SK-N-SH (cell line): ENCODE measurements around the gene MAD1L1. TPM values are rescaled to one million over a fixed set of nuclear protein-coding genes. Genes with fewer than 3 reads are reported as not detected.

Experiments
- CTCF ChIA-PET: fragments of 300-600, 350-600 bp; formaldehyde crosslinking; extraction: SDS; loops from one replicate; lab custom pipeline; 2021; lab: Yijun Ruan, JAX
- POLR2A ChIA-PET: fragments of 350-600 bp; sonication (Branson Sonifier 250); formaldehyde crosslinking; extraction: SDS; loops from one replicate; lab custom pipeline; 2020; ENCODE audit warnings: antibody characterized with exemption, inconsistent platforms; lab: Yijun Ruan, JAX
- DNase-seq: peaks from one replicate; pipeline ENCODE4 v3.0.0; 2012
- H2AFZ ChIP-seq: fragments of 200-600 bp; sonication (generic); 2 replicates; pipeline ENCODE4 v1.8.1; 2016; ENCODE audit warnings: antibody characterized with exemption, mild to moderate bottlenecking, low read depth
- H3F3A ChIP-seq: fragments of 200-600 bp; sonication (generic); replicated peaks from 2 replicates; pipeline ENCODE3; 2016; ENCODE audit warnings: antibody characterized with exemption, mild to moderate bottlenecking; ENCODE audit not compliant: insufficient read depth
- H3K27ac ChIP-seq, 2 experiments: fragments of 200-500 bp in 1 of 2; fragments of 200-600 bp in 1 of 2; sonication (Bioruptor generic) in 1 of 2; sonication (generic), shearing (Covaris generic) in 1 of 2; 2 replicates each; pipeline versions ENCODE4 v1.5.1 to v1.6.1; 2014 to 2016; ENCODE audit warnings: low read depth in 2 of 2, inconsistent platforms in 1 of 2, low read length in 1 of 2, mild to moderate bottlenecking in 1 of 2, mixed read lengths in 1 of 2
- H3K27me3 ChIP-seq: fragments of 200-600 bp; sonication (generic), shearing (Covaris generic); 2 replicates; pipeline ENCODE4 v1.6.1; 2016; ENCODE audit warnings: mixed run types; ENCODE audit not compliant: insufficient read depth
- H3K36me3 ChIP-seq, 2 experiments: fragments of 200-500 bp in 1 of 2; fragments of 200-600 bp in 1 of 2; sonication (Bioruptor generic) in 1 of 2; sonication (generic) in 1 of 2; replicated peaks in 1 of 2; 2 replicates each; pipeline versions ENCODE3 to v1.5.1; 2014 to 2016; ENCODE audit warnings: low read length in 1 of 2, mild to moderate bottlenecking in 1 of 2; ENCODE audit not compliant: insufficient read depth in 2 of 2, control insufficient read depth in 1 of 2
- H3K4me1 ChIP-seq, 2 experiments: fragments of 200-500 bp in 1 of 2; fragments of 200-600 bp in 1 of 2; sonication (Bioruptor generic) in 1 of 2; sonication (generic), shearing (Covaris generic) in 1 of 2; 2 replicates each; pipeline versions ENCODE4 v1.5.1 to v1.6.1; 2014 to 2016; ENCODE audit warnings: low read depth in 1 of 2, low read length in 1 of 2, mixed run types in 1 of 2; ENCODE audit not compliant: insufficient read depth in 2 of 2, control insufficient read depth in 1 of 2
- H3K4me2 ChIP-seq: fragments of 200-600 bp; sonication (generic), shearing (Covaris generic); 2 replicates; pipeline ENCODE4 v1.6.1; 2017; ENCODE audit warnings: mixed run types
- H3K4me3 ChIP-seq, 2 experiments: fragments of 200-500 bp in 1 of 2; fragments of 200-600 bp in 1 of 2; sonication (Bioruptor generic) in 1 of 2; sonication (generic), shearing (Covaris generic) in 1 of 2; 2 replicates each; pipeline versions ENCODE4 v1.5.1 to v1.8.1; 2014 to 2016; ENCODE audit warnings: low read depth in 2 of 2, inconsistent platforms in 1 of 2, low read length in 1 of 2, mild to moderate bottlenecking in 1 of 2, mixed read lengths in 1 of 2, moderate library complexity in 1 of 2
- H3K79me2 ChIP-seq: fragments of 200-600 bp; sonication (generic); 2 replicates; pipeline ENCODE4 v1.8.1; 2017; ENCODE audit warnings: mild to moderate bottlenecking; ENCODE audit not compliant: insufficient read depth
- H3K9ac ChIP-seq: fragments of 200-600 bp; sonication (generic); 2 replicates; pipeline ENCODE4 v1.6.1; 2017; ENCODE audit warnings: mixed run types
- H3K9me2 ChIP-seq: fragments of 200-600 bp; sonication (generic); 2 replicates; pipeline ENCODE4 v1.6.1; 2017; ENCODE audit warnings: mixed run types
- H3K9me3 ChIP-seq: fragments of 200-600 bp; sonication (generic); 2 replicates; pipeline ENCODE4 v1.6.1; 2017; ENCODE audit warnings: mixed run types, mild to moderate bottlenecking, moderate library complexity
- H4K20me1 ChIP-seq: fragments of 200-600 bp; sonication (generic); 2 replicates; pipeline ENCODE4 v1.6.1; 2017; ENCODE audit warnings: mild to moderate bottlenecking, mixed run types; ENCODE audit not compliant: insufficient read depth
- CHD2 ChIP-seq: fragments of 150-350 bp; IDR thresholded peaks from 2 replicates; pipeline ENCODE4 v1.6.1; 2018; ENCODE audit warnings: low read length; ENCODE audit not compliant: partially characterized antibody
- CTCF ChIP-seq: fragments of 200-600 bp; sonication (generic); IDR thresholded peaks from 2 replicates; pipeline ENCODE4 v1.6.1; 2017; ENCODE audit warnings: antibody characterized with exemption, mild to moderate bottlenecking, moderate library complexity
- EP300 ChIP-seq, 2 experiments: IDR thresholded peaks; 2 replicates each; pipeline versions ENCODE4 v1.4.0 to v1.6.1; 2012; ENCODE audit warnings: borderline replicate concordance in 1 of 2, low read depth in 1 of 2, low read length in 1 of 2
- JUND ChIP-seq: IDR thresholded peaks from 2 replicates; pipeline ENCODE4 v1.4.0; 2012
- NFIC ChIP-seq: IDR thresholded peaks from 2 replicates; pipeline ENCODE4 v1.4.0; 2012; ENCODE audit warnings: borderline replicate concordance
- NRF1 ChIP-seq: IDR thresholded peaks from 2 replicates; pipeline ENCODE4 v1.6.1; 2012; ENCODE audit warnings: low read depth, mild to moderate bottlenecking, low read length
- RAD21 ChIP-seq: IDR thresholded peaks from 2 replicates; pipeline ENCODE4 v1.6.1; 2012; ENCODE audit warnings: mild to moderate bottlenecking, low read length
- RCOR1 ChIP-seq: fragments of 150-350 bp; IDR thresholded peaks from 2 replicates; pipeline ENCODE4 v1.6.1; 2017; ENCODE audit warnings: antibody characterized with exemption, low read length
- RFX5 ChIP-seq: IDR thresholded peaks from 2 replicates; pipeline ENCODE4 v1.6.1; 2012; ENCODE audit warnings: mild to moderate bottlenecking, improper control_type of control experiment, low read length
- RXRA ChIP-seq: IDR thresholded peaks from 2 replicates; pipeline ENCODE4 v1.4.0; 2012; ENCODE audit warnings: low read depth, mild to moderate bottlenecking, borderline replicate concordance
- SIN3A ChIP-seq: IDR thresholded peaks from 2 replicates; pipeline ENCODE4 v1.6.1; 2012; ENCODE audit warnings: low read depth, mild to moderate bottlenecking, low read length, moderate library complexity, borderline replicate concordance
- SMC3 ChIP-seq: IDR thresholded peaks from 2 replicates; pipeline ENCODE4 v1.6.1; 2012; ENCODE audit warnings: low read depth, low read length, improper control_type of control experiment
- TAF1 ChIP-seq: IDR thresholded peaks from 2 replicates; pipeline ENCODE4 v1.6.1; 2012; ENCODE audit warnings: low read depth, mild to moderate bottlenecking, low read length, moderate library complexity, borderline replicate concordance
- TCF12 ChIP-seq: IDR thresholded peaks from 2 replicates; pipeline ENCODE4 v1.4.0; 2012
- TEAD4 ChIP-seq: IDR thresholded peaks from 2 replicates; pipeline ENCODE4 v1.4.0; 2012; ENCODE audit warnings: mild to moderate bottlenecking, borderline replicate concordance; ENCODE audit not compliant: insufficient read depth
- USF1 ChIP-seq: IDR thresholded peaks from 2 replicates; pipeline ENCODE4 v1.4.0; 2012; ENCODE audit warnings: low read depth, borderline replicate concordance
- YY1 ChIP-seq: IDR thresholded peaks from 2 replicates; pipeline ENCODE4 v1.4.0; 2012; ENCODE audit warnings: low read depth, mild to moderate bottlenecking
- ZBTB33 ChIP-seq: IDR thresholded peaks from 2 replicates; pipeline ENCODE4 v1.4.0; 2012; ENCODE audit warnings: low read depth, borderline replicate concordance
- WGBS: methylation state at CpG from one replicate; pipeline ENCODE4 v1.1.6; 2017; ENCODE audit warnings: low lambda C conversion rate; 5-methylcytosine and 5-hydroxymethylcytosine counted together
- polyA plus RNA-seq, 3 experiments: library from polyadenylated mRNA; depleted of rRNA; stranded (reverse); fragments of >200 nt; gene quantifications; 2 replicates each; pipeline ENCODE4 v1.2.3, GENCODE V29; 2012
- TF ChIP-seq, protein P1 (sequence below): IDR thresholded peaks from 2 replicates; pipeline ENCODE4; 2012
- TF ChIP-seq, protein P2 (sequence below): IDR thresholded peaks from 2 replicates; pipeline ENCODE4 v1.6.1; 2012; ENCODE audit warnings: mild to moderate bottlenecking, low read depth, low read length, moderate library complexity

MAD1L1 gene
- polyA plus RNA-seq, 1 of the 3 experiments (the other 2 are of a cell fraction) = 46.2 TPM

DNA sequence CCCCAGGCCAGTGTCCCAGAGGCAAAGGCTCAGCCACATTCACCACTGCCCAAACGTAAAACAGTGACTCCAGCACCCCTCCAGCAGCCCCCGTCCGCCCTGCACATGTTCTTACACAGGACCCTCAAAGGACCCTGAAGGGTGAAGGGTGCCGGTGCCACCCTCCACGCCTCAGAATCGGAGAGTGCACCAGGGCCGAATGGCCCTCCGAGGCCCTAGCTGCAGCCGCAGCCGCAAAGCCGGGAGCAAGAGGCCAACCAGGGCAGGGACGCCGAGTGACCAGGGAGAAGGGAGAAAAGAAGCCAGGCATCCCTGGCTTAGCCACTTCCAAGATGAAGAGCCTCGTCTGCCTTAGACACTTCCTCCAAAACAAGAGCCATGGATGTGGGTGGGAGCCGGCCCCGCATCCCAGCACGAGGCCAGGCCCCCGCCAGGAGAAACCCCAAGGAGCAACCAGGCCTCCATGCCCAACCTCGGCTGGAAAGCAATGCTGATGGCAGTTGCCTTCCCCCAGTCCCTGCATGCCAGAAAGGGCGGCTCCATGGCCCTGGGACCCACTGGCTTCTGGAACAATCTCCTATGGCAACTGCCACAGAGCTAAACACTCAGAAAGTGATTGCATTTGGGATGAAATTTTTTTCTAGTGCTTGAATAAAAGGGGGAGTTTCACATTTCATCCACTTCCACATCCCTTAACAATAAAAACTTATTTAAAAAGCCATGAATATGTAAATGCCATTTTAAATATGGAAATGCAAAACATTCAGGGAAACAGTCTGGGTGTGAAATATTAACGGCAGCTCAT is 92.3 kb downstream of the MAD1L1 start:
- DNase-seq = no peak
- H3K36me3 ChIP-seq = peaks cover 0 to 26% of the 10 kb centered on the region in 2 experiments
- H2AFZ ChIP-seq = no peak overlapping the region
- 96% methylated on average over 17 of the region's 21 CpGs for WGBS
- no peaks in the 10 kb centered on the region for H3F3A ChIP-seq
- H3K9ac ChIP-seq = no peak overlapping the region
- H3K27ac ChIP-seq = no peak overlapping the region; a peak in 1 of 4 replicates
- H3K9me3 ChIP-seq = no peaks in the 10 kb centered on the region
- H3K4me2 ChIP-seq = no peak overlapping the region
- no peaks in the 10 kb centered on the region for H3K9me2 ChIP-seq
- H3K27me3 ChIP-seq = no peaks in the 10 kb centered on the region
- ChIA-PET CTCF (interaction anchor here (0.9 kb wide), 1 partner anchor 10 kb away, joined by 3 read pairs; no protein-coding TSS in a partner anchor), POLR2A (no interaction called here)
- H3K79me2 ChIP-seq = peaks cover 3% of the 10 kb centered on the region; the same call in 1 of the 2 replicates
- TF ChIP-seq TCF12 (no peak), SIN3A (no peak), RCOR1 (no peak), JUND (no peak), USF1 (no peak), RFX5 (no peak), NRF1 (no peak), EP300 (IDR thresholded peaks at IDR 0.05; ENCODE audit: borderline replicate concordance in 1 of 2, low read depth in 1 of 2, low read length in 1 of 2) (no peak), RAD21 (no peak), RXRA (no peak), YY1 (no peak), ZBTB33 (no peak), TEAD4 (no peak), CTCF (no peak), TAF1 (no peak), CHD2 (no peak), SMC3 (no peak), NFIC (no peak)
- TF ChIP-seq, protein P1, sequence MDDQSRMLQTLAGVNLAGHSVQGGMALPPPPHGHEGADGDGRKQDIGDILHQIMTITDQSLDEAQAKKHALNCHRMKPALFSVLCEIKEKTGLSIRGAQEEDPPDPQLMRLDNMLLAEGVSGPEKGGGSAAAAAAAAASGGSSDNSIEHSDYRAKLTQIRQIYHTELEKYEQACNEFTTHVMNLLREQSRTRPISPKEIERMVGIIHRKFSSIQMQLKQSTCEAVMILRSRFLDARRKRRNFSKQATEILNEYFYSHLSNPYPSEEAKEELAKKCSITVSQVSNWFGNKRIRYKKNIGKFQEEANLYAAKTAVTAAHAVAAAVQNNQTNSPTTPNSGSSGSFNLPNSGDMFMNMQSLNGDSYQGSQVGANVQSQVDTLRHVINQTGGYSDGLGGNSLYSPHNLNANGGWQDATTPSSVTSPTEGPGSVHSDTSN = no peak
- TF ChIP-seq, protein P2, sequence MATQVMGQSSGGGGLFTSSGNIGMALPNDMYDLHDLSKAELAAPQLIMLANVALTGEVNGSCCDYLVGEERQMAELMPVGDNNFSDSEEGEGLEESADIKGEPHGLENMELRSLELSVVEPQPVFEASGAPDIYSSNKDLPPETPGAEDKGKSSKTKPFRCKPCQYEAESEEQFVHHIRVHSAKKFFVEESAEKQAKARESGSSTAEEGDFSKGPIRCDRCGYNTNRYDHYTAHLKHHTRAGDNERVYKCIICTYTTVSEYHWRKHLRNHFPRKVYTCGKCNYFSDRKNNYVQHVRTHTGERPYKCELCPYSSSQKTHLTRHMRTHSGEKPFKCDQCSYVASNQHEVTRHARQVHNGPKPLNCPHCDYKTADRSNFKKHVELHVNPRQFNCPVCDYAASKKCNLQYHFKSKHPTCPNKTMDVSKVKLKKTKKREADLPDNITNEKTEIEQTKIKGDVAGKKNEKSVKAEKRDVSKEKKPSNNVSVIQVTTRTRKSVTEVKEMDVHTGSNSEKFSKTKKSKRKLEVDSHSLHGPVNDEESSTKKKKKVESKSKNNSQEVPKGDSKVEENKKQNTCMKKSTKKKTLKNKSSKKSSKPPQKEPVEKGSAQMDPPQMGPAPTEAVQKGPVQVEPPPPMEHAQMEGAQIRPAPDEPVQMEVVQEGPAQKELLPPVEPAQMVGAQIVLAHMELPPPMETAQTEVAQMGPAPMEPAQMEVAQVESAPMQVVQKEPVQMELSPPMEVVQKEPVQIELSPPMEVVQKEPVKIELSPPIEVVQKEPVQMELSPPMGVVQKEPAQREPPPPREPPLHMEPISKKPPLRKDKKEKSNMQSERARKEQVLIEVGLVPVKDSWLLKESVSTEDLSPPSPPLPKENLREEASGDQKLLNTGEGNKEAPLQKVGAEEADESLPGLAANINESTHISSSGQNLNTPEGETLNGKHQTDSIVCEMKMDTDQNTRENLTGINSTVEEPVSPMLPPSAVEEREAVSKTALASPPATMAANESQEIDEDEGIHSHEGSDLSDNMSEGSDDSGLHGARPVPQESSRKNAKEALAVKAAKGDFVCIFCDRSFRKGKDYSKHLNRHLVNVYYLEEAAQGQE = no peak
- H4K20me1 ChIP-seq = 0 out of 2 replicates have a peak, but pooled peaks cover 3% of the 10 kb centered on the region
- no peak overlapping the region for H3K4me3 ChIP-seq
- peaks cover 0 to 56% of the 10 kb centered on the region in 2 experiments; a peak in 1 of 4 replicates for H3K4me1 ChIP-seq
